ENCODE measurements around the gene EPHA1.

DNA sequence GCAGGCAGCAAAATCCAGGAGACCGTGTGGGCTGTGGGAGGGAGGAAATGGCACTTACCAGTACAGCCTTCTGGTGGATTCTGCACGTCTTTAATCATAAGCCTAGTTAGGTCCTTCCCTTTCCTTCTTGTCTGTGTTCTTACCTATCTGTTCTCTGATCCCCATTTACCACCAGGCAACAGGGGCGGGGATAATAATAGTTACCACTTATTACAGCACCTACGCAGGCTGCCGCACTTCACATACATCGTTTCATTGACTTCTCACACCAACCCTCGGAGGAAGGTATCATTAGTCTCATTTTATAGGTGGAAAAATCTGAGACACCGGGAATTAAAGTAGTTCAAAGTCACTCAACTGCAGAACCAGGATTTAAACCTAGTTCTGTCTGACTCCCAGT, 4.5 kb upstream of the EPHA1 start:
- TF ChIP-seq POLR2AphosphoS5 (IDR thresholded peaks at IDR 0.05; ENCODE audit: borderline replicate concordance, low read depth, low read length) (no peak), EZH2 (IDR thresholded peaks at IDR 0.05) (no peak), FOXP2 (optimal IDR thresholded peaks at IDR 0.05; ENCODE audit: control extremely low read depth, extremely low read length, insufficient read depth) (no peak)
